Fibroblast of pulmonary artery (primary cell): ENCODE data around the gene CARD11.

Experiments used
- DNase-seq: peaks from one replicate; pipeline ENCODE4 v3.0.0-alpha.2; 2010; ENCODE audit warnings: low read depth
- H3K4me3 ChIP-seq: replicated peaks from 2 replicates; pipeline ENCODE4 v1.5.1; 2011; ENCODE audit warnings: low read depth, mild to moderate bottlenecking, control low read depth, low read length, moderate library complexity
- CTCF ChIP-seq: IDR thresholded peaks from 2 replicates; pipeline ENCODE4 v1.5.1; 2011; ENCODE audit warnings: mild to moderate bottlenecking, control low read depth, low read length, inconsistent platforms; ENCODE audit errors: missing control alignments

The CARD11 gene

GRCh38 chr7:2860627-2861133, 183.0 kb downstream of the CARD11 start:
- no peak for TF ChIP-seq CTCF
- no peak overlapping the region for H3K4me3 ChIP-seq
- no peak for DNase-seq

- H3K4me3 ChIP-seq = no peak overlapping the region
- no peak for DNase-seq
- TF ChIP-seq CTCF = no peak
Measured at GRCh38 chr7:2859952-2860351, 183.7 kb downstream of the CARD11 start.

- no peak overlapping the region for H3K4me3 ChIP-seq
- DNase-seq = no peak
- TF ChIP-seq CTCF = no peak
Measured at GRCh38 chr7:2858621-2859020, 185.0 kb downstream of the CARD11 start.

- no peak overlapping the region for H3K4me3 ChIP-seq
- TF ChIP-seq CTCF = no peak
- peak; percentile 57 for DNase-seq
Measured at GRCh38 chr7:2856388-2857169, 187.1 kb downstream of the CARD11 start.
